Measurements from ENCODE around the gene NAPB. TPM values are rescaled to one million over a fixed set of nuclear protein-coding genes. Genes with fewer than 3 reads are reported as not detected.

Gene NAPB
- total and polyA plus RNA-seq, 10 of the 15 experiments (the other 5 are each of a cell fraction or from before 2014, with no cell fraction given), result 2.1 to 15.9 (median 7.2) TPM

DNA sequence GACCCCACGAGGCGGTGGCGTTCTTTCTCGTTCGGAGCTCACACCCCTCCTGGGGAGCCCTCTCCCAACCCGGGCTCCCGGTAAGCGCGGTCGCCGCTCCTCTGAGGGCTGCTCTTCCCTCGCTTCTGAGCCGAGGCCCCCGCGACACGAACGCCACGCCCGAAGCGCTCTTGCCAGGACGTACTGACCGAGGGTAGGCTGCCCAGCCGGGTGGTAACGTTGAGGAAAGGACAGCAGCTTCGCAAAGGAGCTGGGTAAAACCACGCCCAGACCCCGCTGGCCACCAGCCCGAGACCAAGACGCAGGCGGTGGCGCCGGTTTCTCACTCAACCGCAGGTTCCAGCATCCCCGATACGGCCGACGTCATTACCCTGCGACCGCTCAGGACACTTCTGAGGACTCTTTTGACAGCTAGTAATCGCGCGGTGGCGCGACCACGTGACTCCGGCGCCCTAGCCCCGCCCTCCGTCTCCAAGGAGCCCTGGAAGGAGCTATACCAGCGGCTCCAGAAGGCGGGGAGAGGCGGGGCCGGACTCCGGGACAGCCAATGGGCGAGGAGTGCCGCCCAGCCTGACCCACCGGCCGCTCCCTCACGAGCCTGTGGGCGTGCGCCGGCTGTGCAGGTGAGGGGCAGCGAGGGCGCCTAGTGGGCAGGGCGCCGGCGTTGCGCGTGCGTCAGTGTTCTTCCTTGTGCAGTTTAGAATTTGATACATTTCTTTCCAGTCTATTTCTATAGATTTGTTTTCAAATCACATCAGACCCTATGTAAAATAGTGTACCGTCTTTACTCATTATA is 63.3 kb downstream of the NAPB start (continued):
- TF ChIP-seq, protein P1, sequence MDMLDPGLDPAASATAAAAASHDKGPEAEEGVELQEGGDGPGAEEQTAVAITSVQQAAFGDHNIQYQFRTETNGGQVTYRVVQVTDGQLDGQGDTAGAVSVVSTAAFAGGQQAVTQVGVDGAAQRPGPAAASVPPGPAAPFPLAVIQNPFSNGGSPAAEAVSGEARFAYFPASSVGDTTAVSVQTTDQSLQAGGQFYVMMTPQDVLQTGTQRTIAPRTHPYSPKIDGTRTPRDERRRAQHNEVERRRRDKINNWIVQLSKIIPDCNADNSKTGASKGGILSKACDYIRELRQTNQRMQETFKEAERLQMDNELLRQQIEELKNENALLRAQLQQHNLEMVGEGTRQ (IDR thresholded peaks at IDR 0.05; ENCODE audit: borderline replicate concordance, low read depth, low read length), result peak; percentile 85
- TF ChIP-seq GATAD2B (conservative IDR thresholded peaks at IDR 0.05; ENCODE audit: low read depth) (peak; percentile 52; the same call in 1 of the 2 replicates), SREBF2 (IDR thresholded peaks at IDR 0.05; ENCODE audit: low read length) (no peak), CREB1 (IDR thresholded peaks at IDR 0.05; ENCODE audit: low read depth) (peak; percentile 99), NRF1 (conservative IDR thresholded peaks at IDR 0.05; ENCODE audit: low read depth, low read length) (peak; percentile 77), RELA (IDR thresholded peaks at IDR 0.05; ENCODE audit: borderline replicate concordance, partially characterized antibody) (peak; percentile 55), RUNX3 (IDR thresholded peaks at IDR 0.05; ENCODE audit: low read length) (peak; percentile 93), CREM (IDR thresholded peaks at IDR 0.05; ENCODE audit: low read depth) (peak; percentile 99), EP300 (IDR thresholded peaks at IDR 0.05; ENCODE audit: borderline replicate concordance in 1 of 2, control insufficient read depth in 1 of 2, low read depth in 2 of 2, low read length in 2 of 2) (peak in 1 of 2 experiments; percentile 48; a peak in 1 of 4 replicates)
- TF ChIP-seq, protein P2, sequence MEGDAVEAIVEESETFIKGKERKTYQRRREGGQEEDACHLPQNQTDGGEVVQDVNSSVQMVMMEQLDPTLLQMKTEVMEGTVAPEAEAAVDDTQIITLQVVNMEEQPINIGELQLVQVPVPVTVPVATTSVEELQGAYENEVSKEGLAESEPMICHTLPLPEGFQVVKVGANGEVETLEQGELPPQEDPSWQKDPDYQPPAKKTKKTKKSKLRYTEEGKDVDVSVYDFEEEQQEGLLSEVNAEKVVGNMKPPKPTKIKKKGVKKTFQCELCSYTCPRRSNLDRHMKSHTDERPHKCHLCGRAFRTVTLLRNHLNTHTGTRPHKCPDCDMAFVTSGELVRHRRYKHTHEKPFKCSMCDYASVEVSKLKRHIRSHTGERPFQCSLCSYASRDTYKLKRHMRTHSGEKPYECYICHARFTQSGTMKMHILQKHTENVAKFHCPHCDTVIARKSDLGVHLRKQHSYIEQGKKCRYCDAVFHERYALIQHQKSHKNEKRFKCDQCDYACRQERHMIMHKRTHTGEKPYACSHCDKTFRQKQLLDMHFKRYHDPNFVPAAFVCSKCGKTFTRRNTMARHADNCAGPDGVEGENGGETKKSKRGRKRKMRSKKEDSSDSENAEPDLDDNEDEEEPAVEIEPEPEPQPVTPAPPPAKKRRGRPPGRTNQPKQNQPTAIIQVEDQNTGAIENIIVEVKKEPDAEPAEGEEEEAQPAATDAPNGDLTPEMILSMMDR (IDR thresholded peaks at IDR 0.05 in 2 of 3, conservative IDR thresholded peaks at IDR 0.05 in 1 of 3; ENCODE audit: control insufficient read depth in 2 of 3, extremely low read depth in 1 of 3, insufficient read depth in 1 of 3, low read depth in 3 of 3, low read length in 3 of 3), result no peak; a peak in 2 of 6 replicates
- TF ChIP-seq, protein P3, sequence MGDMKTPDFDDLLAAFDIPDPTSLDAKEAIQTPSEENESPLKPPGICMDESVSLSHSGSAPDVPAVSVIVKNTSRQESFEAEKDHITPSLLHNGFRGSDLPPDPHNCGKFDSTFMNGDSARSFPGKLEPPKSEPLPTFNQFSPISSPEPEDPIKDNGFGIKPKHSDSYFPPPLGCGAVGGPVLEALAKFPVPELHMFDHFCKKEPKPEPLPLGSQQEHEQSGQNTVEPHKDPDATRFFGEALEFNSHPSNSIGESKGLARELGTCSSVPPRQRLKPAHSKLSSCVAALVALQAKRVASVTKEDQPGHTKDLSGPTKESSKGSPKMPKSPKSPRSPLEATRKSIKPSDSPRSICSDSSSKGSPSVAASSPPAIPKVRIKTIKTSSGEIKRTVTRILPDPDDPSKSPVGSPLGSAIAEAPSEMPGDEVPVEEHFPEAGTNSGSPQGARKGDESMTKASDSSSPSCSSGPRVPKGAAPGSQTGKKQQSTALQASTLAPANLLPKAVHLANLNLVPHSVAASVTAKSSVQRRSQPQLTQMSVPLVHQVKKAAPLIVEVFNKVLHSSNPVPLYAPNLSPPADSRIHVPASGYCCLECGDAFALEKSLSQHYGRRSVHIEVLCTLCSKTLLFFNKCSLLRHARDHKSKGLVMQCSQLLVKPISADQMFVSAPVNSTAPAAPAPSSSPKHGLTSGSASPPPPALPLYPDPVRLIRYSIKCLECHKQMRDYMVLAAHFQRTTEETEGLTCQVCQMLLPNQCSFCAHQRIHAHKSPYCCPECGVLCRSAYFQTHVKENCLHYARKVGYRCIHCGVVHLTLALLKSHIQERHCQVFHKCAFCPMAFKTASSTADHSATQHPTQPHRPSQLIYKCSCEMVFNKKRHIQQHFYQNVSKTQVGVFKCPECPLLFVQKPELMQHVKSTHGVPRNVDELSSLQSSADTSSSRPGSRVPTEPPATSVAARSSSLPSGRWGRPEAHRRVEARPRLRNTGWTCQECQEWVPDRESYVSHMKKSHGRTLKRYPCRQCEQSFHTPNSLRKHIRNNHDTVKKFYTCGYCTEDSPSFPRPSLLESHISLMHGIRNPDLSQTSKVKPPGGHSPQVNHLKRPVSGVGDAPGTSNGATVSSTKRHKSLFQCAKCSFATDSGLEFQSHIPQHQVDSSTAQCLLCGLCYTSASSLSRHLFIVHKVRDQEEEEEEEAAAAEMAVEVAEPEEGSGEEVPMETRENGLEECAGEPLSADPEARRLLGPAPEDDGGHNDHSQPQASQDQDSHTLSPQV (IDR thresholded peaks at IDR 0.05), result no peak
- TF ChIP-seq, protein P4, sequence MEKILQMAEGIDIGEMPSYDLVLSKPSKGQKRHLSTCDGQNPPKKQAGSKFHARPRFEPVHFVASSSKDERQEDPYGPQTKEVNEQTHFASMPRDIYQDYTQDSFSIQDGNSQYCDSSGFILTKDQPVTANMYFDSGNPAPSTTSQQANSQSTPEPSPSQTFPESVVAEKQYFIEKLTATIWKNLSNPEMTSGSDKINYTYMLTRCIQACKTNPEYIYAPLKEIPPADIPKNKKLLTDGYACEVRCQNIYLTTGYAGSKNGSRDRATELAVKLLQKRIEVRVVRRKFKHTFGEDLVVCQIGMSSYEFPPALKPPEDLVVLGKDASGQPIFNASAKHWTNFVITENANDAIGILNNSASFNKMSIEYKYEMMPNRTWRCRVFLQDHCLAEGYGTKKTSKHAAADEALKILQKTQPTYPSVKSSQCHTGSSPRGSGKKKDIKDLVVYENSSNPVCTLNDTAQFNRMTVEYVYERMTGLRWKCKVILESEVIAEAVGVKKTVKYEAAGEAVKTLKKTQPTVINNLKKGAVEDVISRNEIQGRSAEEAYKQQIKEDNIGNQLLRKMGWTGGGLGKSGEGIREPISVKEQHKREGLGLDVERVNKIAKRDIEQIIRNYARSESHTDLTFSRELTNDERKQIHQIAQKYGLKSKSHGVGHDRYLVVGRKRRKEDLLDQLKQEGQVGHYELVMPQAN (conservative IDR thresholded peaks at IDR 0.05), result peak; percentile 61
- TF ChIP-seq, protein P5, sequence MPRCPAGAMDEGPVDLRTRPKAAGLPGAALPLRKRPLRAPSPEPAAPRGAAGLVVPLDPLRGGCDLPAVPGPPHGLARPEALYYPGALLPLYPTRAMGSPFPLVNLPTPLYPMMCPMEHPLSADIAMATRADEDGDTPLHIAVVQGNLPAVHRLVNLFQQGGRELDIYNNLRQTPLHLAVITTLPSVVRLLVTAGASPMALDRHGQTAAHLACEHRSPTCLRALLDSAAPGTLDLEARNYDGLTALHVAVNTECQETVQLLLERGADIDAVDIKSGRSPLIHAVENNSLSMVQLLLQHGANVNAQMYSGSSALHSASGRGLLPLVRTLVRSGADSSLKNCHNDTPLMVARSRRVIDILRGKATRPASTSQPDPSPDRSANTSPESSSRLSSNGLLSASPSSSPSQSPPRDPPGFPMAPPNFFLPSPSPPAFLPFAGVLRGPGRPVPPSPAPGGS (IDR thresholded peaks at IDR 0.05; ENCODE audit: borderline replicate concordance, insufficient read depth, low read depth, low read length, poor library complexity, severe bottlenecking), result peak; percentile 19

Measured in GM12878 (cell line).